Stimulated activated CD8-positive, alpha-beta memory T cell treated with anti-CD3 and anti-CD28 coated beads, Interleukin-12 subunit alpha, Interleukin-12 subunit beta, amount 100 ng/mL, for 24 hours (primary cell): ENCODE measurements around the gene SH2D3A.
A peak's percentile ranks its signal among the peaks of the same experiment; 100 is the strongest.
"Not testable (repeated sequence)": the region's sequence is repeated elsewhere in the genome, so short reads cannot be mapped to it uniquely, and the experiment has no call there.

Source experiments
- DNase-seq: peaks from one replicate; pipeline ENCODE4 v3.0.0-alpha.2; 2020; ENCODE audit errors: extremely low read depth

SH2D3A gene

DNA sequence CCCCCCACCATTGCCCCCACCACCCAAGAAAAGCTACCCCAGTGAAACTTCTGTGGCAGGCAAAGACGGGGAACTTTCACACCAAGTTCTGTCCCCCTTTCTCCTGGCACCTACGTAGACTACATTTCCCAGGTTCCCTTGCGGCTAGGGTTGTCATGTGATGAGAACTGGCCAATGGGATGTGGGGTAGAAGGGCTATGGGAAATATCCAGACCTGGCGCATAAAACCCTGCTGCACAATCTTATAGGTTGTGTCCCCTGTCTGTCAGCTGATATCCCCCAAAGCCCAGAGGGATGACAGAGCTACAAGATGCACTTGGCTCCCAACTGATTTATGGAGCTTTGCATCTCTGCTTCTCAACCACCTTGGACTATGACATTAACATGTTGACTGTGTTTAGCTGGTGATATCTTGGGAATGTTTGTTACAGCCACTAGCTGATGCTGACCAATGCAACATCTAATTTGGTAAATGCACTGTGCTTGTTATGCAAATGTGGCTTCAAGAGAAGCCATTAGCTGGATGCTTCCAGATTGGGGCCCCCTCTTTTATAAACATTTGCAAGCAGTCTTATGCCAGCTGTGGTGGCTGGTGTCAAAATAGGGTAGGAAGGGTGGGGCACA is 6.1 kb downstream of the SH2D3A start:
- no peak for DNase-seq

DNA sequence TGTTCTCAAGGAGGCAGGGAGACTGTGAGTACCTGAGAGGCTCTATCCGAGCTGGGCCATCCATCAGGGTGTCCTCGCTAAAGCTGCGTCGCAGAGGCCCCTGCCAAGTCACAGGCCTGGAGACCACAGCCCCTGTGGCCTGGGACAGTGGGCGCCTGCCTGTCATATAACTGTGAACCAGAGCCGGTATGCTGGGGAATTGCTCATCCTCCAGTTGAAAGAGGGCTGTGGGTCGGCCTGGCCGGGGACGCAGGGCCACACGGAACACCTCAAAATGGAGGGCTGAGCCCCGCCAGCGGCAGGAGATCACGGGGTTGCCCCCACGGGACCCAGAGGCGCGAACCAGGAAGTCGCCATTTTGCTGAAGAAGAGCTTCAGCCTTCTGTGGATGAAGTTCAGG is 6.6 kb downstream of the SH2D3A start:
- no peak for DNase-seq

DNA sequence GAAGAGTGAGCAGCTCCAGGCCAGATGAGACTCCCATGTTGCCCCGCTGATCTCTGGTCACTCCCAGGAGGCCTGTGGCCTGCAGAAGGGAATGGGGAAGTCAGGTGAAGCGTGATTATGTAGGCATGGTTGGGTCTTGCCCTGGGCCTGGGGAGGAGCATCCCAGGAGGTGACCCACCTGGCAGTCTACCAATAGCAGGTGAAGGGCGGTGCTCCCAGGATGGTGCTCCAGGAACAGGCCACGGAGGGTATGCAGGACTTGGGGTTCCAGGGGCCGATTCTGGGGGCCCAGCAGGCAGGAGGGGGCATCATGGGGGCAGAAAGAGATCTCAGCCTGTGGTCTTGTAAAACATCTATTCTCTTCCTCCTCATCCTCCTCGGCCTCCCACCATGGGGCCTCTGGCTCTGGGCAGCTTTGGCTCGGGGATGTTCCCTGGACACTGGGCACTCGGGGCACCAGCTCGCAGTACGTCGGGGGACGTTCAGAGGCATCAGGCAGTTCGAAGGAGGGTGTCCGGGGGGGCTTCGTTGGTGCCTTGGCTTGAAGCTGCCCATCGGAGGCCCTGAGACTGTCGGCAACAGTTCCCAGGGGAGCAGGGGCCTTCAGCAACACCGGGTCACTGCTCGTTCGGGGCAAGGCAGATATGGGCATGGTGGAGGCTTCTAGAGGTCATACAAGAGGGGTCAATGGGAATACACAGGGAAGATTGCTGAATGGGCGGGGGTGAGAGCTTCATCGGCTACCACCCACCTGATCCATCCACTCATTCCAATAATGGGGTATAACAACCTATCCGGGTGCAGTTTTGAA is 12.4 kb downstream of the SH2D3A start:
- no peak for DNase-seq

DNA sequence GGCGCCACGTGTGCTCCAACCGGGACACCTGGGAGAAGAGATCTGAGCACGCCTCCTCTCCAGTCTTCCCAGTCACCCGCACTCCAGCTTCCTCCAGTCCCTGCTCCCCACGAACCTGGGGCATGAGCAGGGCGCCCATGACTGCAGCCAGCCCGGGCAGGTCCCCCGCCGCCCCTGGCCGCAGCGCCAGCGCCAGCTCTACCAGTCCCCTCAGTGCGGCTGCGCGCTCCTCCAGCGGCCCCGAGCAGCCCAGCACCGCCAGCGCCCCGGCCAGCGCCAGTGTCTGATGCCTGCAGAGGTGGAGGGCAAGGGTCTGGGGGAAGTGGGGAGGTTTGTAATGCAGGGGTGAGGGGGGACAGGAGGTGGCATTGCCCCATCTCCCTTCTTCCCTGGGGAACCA is 13.1 kb downstream of the SH2D3A start:
- no peak for DNase-seq

DNA sequence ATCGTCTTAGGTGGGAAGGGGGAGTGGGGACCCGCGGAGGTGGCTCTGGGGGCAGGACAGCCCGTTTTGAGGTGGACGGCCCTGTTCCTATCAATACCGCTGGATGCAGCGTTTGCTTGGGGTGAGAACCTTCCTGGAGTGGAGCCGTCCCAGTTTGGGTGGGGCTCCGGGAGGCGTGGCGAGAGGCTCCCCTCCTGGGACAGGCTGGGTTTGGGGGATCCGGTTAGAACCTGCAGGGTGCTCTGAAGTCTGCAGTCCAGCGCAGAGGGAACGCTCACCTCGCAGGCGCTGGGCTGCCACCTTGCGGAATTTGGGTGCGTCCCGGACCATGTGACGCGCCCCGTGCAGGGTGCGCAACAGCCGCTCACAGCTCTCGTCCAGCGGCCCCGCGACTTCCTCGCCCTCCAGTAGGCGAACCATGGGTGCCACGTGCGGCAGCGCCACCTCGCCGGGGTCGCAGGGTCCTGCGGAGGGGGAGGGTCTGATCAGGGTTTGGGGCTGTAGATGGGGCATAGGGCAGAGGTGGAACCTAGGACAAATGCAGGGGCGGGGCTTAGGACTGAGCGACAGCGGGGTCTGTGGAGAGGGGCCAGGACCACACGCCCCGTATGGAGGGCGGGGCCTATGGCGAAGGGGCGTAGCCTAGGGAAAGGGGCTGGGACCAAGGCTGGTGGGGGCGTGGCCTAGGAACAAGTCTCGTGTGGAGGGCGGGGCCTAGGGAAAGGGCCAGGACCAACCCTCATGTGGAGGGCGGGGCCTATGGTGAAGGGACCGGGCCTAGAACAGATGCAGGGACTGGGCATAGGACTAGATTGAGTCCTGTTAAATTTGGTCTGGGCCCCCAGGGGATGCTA is 13.8 kb downstream of the SH2D3A start:
- peak; percentile 66 for DNase-seq

DNA sequence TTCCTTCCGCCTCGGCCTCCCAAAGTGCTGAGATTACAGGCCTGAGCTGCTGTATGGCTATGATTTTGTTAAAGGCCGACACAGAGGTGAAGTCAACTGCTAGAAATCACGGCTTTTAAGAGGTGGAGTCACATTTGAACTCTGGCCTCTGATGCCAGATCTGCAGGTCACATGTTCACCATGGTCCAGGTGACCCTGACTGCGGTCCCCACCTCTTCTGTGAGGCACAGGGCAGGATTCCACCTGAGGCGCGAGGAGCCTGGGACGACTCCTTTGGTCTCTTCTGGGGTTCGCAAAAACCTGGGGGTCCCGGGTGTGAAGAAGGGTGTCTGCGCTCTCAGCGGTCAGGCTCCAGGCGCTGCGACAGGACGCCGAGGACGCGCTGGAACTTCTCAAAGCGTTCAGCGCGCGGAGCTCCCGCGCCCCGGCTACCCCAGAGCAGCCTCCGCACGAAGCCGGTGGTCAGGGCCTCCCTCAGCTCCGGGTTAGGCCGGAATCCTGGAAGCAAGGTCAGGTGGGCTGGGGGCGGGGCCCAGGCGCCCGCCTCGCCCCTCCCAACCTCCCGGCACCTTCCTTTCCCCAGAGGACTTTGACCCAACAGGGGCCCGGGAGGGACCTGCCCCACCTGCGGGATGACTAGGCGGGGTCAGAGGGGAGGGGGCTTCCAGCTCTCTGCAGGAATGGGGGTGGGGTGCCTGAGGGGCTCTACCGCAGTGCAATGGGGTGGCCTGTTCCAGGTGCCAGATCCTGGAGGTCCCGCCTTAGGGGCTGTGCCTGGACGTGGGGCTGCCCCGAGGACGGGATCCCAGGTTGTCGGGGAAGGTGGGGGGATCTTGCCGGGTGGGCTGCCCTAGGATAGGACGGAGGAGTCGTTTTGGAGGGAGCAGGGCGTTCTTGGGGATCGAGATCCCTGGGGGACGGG is 14.7 kb downstream of the SH2D3A start:
- no peak for DNase-seq

DNA sequence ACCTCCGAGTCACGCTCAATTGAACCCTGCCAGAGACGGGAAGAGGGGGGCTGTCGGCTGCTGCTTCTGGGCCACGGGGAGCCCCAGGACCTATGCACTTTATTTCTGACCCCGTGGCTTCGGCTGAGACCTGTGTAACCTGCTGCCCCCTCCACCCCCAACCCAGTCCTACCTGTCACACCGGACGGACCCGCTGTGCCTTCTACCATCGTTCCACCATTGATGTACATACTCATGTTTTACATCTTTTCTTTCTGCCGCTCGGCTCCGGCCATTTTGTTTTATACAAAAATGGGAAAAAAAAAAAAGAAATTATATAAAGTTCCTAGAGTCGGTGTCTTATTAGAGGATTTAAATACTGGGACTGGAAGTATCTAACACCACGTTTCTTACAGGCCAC is 16.0 kb downstream of the SH2D3A start:
- DNase-seq: no peak

DNA sequence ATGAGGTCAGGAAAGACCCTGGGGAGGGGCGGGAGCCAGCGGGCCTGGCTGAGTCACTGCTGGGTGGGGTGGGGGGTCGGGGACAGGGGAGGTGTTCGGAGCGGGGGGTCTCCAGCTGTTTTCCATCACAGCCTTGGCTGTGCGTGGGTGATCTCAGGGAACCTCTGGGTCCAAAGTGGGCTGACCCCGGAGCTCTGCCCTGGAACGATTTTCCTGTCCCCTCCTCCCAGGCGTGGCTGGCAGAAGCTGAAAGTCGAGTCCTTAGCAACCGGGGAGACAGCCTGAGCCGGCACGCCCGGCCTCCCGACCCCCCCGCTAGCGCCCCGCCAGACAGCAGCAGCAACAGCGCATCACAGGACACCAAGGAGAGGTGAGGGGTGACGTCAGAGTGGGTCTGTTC is 17.2 kb downstream of the SH2D3A start:
- DNase-seq: no peak

DNA sequence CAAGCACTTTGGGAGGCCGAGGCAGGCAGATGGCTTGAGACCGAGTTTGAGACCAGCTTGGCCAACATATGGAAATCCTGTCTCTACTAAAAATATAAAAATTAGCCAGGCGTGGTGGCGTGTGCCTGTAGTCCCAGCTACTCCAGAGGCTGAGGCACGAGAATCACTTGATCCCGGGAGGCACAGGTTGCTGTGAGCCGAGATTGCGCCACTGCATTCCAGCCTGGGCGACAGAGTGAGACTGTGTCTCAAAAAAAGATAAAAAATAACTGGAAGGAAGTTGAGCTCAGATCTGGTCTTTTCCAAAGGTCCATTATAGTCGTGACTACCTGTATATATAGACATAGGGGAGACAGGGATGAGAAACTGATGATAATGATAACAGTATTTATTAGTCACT is 18.7 kb downstream of the SH2D3A start:
- DNase-seq: not testable (repeated sequence)

DNA sequence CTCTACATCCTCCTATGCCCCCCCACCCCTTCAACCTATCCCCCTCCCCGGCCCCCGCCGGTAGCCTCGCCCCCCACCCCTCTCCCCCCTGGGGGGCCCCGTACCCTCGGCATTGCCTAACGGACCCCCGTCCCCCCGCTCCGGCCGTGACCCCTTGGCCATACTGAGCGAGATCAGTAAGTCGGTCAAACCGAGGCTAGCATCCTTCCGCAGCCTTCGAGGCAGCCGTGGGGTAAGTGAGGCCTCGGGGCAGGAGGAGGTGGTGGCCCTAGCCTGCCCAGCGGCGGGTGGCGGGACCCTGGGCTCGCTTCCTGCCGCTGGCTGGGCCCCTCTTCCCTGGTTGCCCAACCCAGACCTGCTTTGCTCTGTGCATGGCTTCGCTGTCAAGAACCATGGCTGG is 21.3 kb downstream of the SH2D3A start:
- DNase-seq: no peak

DNA sequence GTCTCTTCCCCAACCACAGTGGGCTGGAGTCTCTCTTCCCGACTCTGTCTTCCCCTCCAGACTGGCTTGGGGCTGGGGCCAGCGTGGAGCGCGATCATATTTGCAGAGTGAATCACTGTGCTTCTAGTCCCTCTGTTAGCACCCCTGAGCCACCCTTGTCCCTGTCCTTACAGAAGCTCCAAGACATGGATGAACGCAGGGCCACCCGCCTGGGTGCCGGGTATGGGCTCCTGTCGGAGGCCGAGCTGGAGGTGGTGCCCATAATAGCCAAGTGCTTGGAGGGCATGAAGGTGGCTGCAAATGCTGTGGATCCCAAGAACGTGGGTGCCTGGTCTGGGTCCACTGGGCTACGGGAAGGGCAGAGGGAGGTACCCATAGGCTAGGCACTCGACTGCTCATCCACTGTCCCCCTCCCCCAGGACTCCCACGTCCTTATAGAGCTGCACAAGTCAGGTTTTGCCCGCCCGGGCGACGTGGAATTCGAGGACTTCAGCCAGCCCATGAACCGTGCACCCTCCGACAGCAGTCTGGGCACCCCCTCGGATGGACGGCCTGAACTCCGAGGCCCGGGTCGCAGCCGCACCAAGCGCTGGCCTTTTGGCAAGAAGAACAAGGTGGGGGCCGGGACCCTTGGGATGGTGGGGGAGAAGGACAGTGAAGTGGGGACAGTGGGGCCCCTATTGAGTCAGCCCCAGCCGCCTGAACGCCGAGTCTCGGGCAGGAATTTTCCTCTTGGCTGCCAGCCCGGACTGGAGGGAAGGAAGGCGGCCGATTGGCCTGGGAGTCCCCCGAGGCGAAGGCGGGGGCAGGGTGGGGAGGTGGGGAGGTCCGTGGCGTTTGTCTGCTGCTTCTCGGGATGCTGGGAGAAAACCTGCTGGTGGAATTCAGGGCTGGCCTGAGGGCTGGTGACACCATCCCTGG is 22.6 kb downstream of the SH2D3A start:
- DNase-seq: no peak

DNA sequence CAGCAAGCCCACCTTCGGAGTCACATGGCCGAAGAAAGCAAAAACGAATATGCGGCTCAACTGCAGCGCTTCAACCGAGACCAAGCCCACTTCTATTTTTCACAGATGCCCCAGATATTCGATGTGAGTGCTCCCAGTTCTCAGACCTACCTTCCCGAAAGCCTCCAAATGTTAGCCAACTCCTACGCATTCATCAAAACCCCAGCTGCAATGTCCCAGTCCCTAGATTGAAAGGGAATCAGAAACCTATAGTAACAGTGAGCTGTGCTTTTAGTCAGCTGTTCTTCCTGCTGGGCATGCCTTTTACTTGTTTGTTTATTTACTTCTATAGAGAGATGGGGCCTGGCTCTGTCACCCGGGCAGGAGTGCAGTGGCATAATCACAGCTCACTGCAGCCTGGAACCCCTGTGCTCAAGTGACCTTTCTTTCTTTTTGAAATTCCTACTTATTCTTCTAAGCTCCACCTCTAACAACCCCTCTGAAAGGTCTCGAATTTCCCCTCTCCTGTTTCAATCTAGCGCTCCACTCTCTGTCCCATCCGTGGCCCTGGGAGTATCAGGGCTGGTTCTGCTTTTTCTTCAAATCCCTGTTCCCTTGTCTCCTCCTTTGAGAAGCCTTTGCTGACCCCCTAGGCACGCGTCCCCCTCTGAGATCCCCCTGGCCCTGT is 23.4 kb downstream of the SH2D3A start:
- no peak for DNase-seq

DNA sequence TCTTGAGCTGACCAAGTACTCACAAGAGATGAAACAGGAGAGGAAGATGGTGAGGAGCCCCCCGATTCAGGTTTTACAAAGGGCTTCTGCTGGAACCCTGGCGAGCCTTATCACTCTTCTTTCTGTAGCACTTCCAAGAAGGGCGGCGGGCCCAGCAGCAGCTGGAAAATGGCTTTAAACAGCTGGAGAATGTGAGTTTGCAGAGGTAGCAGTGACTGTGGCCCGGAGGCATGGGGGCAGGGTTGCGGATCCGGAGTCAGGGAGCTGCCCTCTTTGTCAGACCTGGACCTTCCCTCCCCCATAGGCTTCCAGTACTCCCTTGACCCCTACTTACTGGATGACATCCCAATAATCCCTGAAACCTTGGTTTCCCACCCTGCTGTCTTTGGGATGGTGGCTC is 24.2 kb downstream of the SH2D3A start:
- no peak for DNase-seq

DNA sequence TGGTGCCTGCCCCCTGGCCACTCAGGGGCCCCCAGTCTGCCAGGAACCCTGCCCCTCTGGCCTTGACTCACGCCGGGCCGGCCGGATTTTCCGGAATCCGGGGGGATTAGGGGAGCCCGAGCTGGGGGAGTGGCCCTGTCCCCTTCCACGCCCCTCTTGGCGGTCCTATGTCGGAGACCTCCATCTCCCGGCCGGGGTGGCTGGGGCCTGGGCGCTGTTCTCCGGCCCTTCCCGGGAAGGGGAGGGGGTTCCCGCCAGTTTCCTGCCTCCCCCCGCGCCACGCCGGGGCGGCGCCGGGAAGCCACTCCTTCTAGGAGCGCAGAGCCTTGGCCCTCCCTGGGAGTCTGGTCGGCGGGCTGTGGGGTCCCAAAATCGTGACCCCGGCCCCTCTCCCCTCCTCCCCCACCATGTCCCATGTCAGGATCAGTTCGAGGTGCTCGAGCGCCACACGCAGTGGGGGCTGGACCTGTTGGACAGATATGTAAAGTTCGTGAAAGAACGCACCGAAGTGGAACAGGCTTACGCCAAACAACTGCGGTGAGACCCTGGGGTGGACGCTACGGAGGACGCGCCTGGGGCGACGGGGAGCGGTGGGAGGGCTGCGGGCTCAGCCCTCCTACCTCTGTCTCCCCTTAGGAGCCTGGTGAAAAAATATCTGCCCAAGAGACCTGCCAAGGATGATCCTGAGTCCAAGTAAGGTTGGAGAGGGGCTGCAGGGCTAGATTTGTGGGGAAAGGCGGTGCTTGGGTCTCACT is 26.5 kb downstream of the SH2D3A start:
- no peak for DNase-seq

DNA sequence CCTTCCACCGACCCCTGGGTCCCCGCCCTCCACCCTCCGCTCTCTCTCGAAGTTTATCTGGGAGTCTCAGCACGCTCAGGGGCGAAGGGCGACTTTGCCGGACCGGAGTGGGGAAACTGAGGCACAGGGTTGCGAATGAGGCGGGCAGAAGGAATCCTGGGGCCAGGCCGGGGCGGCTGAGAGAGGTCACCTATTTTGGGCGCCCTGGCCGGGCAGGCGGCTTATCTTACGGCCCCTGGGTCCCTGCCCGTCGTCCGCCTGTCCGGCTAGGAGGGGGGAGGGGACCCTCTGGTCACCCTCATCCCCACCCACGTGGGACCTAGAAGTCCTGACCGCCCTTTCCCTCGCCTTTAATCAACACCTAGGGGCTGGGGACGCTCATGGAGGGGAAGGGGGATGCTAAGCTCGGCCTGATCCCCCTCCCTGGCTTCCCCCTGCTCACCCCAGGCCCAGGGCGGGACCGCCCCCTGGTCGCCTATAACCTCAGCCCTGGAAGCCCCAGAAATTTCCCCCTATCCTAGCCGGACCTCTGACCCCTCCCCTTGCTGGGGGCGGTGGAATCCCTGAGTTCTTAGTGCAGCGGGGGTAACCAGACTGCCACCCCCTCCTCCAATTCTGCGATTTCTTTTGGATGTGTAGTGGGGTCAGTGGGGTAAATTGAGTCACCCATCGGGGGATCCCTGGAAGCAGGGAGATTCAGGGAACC is 27.2 kb downstream of the SH2D3A start:
- DNase-seq: no peak

DNA sequence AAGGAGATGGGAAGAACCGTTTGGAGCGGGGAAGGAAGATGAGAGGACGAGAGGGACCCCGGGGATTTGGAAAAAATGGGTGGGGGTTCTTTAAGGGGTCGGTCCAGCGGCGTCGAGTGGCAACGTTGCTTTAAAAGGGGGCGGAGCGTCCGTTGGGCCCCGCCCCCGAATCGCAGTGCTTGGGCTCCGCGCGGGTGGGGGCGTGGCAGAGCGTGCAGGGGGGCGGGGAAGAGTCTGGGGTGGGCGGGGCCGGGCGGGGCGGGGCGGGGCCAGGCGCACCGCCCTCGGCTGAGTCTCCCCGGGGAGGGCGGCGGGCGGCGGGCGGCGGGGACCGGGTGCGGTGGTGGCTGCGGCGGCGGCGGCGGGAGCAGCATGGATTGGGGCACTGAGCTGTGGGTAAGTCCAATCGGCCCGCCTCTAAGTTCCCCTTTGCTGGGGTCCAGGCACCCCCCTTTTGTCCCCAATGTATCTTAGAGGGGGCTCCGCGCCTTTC is 27.8 kb downstream of the SH2D3A start, which contains the start of gene TRIP10:
TSS of gene TRIP10 (plus strand) at position 291 of the 493 bp plus-strand sequence. CDS start at position 373, 82 bp downstream.
- peak; percentile 57 for DNase-seq

DNA sequence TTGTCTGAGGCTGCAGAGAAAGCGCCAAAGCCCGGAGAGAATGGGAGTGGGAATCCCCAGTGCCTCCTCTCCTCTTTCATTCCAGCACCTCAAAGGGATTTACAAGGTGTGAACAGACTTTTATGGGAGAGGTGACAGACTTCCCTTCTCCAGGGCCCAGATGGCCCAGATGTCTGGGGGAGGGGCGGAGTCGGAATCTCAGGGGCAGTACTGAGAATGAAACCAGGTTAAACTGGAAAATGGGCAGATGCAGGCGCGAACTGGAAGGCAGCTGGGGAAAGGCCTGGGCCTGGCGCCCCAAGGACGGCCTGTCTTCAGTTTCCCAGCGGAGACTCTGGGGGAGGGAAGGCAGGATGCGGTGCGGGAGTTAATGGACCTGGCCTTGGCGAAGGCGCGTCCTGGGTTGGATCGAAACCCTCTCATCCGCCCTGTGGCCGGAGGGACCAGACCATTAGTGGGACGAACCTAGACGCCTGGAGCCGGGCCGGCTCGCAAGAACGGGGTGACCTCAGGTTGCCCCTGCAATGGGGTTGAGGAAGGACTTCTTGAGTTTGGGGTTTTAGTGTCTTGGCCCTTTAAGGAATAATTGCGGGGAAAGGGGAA is 28.3 kb downstream of the SH2D3A start:
- DNase-seq: no peak
